SK-N-MC (cell line): ENCODE data around the gene DTNBP1.

ENCODE experiments used
- EZH2 ChIP-seq: fragments of 200-600 bp; sonication (generic); IDR thresholded peaks from one replicate; pipeline ENCODE4 v1.6.1; 2017; ENCODE audit warnings: antibody characterized with exemption
- FOXP2 ChIP-seq: optimal IDR thresholded peaks from 2 replicates; pipeline ENCODE3; 2011; ENCODE audit warnings: mild to moderate bottlenecking, moderate library complexity; ENCODE audit not compliant: insufficient read depth; ENCODE audit errors: extremely low read length, control extremely low read depth
- POLR2AphosphoS5 ChIP-seq: IDR thresholded peaks from 2 replicates; pipeline ENCODE4 v1.6.1; 2012; ENCODE audit warnings: mild to moderate bottlenecking, low read depth, low read length, borderline replicate concordance

DNA sequence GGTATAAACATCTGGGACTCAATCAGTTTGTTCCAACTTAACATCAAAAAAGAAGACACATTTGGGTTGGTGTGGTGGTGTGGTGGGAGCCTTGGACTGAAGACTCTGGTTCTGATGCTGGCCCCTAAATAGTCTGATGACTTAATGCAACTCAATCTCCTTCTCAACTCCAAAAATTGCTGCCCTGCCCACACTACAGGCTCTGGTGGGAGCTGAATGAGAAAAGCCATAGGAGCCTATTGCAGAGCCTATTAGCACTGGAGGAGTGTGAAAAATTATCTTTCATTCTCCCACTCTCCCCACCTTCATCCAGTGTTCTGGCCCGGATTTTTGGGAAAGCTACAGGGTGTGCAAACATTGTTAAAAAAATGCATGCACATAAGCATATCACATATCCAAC, 56.5 kb downstream of the DTNBP1 start:
- TF ChIP-seq FOXP2 (no peak), POLR2AphosphoS5 (no peak), EZH2 (no peak)
